GM10266 (cell line): ENCODE measurements around the gene FLYWCH1.
A peak's percentile ranks its signal among the peaks of the same experiment; 100 is the strongest.

Experiments
- DNase-seq: peaks from one replicate; pipeline ENCODE4 v3.0.0; 2012; ENCODE audit errors: extremely low spot score
- TF ChIP-seq, protein P1 (sequence below): IDR thresholded peaks from 2 replicates; pipeline ENCODE4 v1.5.1; 2012; ENCODE audit warnings: mild to moderate bottlenecking, low read depth; ENCODE audit not compliant: control insufficient read depth, insufficient read depth; ENCODE audit errors: missing control alignments

The FLYWCH1 gene

DNA sequence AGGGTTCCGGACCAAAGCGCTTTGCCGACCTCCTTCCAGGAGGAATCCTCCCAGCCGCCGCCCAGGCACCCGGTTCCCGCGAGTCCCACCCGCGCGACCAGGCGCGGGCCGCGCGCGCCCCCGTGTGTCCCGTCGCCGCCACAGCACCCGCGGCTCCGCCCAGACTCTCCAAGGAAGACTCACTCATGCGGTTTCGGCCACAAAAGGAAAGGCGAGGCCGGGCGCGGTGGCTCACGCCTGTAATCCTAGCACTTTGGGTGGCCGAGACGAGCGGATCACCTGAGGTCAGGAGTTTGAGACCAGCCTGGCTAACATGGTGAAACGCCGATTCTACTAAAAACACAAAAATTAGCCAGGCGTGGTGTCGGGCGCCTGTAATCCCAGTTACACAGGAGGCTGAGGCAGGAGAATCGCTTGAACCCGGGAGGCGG lies 72.0 kb downstream of the FLYWCH1 start:
- TF ChIP-seq, protein P1, sequence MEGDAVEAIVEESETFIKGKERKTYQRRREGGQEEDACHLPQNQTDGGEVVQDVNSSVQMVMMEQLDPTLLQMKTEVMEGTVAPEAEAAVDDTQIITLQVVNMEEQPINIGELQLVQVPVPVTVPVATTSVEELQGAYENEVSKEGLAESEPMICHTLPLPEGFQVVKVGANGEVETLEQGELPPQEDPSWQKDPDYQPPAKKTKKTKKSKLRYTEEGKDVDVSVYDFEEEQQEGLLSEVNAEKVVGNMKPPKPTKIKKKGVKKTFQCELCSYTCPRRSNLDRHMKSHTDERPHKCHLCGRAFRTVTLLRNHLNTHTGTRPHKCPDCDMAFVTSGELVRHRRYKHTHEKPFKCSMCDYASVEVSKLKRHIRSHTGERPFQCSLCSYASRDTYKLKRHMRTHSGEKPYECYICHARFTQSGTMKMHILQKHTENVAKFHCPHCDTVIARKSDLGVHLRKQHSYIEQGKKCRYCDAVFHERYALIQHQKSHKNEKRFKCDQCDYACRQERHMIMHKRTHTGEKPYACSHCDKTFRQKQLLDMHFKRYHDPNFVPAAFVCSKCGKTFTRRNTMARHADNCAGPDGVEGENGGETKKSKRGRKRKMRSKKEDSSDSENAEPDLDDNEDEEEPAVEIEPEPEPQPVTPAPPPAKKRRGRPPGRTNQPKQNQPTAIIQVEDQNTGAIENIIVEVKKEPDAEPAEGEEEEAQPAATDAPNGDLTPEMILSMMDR, result peak; percentile 98
- DNase-seq, result peak; percentile 89

DNA sequence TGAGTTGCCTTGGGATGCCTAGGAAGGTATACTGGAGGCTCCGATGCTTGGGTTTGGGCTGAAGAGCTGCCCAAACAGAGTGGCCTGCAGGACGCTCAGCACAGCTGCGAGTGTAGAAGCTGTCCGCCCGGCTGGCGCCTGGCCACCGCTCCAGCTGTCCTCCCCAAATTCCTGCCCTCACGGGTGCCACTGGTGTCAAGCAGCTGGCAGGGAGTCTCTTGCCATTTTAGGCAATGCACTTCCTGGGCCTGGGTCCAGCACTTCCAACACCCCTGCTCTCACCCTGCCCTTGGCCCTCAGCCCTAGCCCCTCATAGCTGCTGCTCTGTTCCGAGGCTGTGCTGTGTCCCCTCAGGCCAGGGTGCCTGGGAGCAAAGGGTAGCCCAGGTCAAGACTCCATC lies 73.7 kb downstream of the FLYWCH1 start:
- no peak for DNase-seq
- TF ChIP-seq, protein P1, result no peak

DNA sequence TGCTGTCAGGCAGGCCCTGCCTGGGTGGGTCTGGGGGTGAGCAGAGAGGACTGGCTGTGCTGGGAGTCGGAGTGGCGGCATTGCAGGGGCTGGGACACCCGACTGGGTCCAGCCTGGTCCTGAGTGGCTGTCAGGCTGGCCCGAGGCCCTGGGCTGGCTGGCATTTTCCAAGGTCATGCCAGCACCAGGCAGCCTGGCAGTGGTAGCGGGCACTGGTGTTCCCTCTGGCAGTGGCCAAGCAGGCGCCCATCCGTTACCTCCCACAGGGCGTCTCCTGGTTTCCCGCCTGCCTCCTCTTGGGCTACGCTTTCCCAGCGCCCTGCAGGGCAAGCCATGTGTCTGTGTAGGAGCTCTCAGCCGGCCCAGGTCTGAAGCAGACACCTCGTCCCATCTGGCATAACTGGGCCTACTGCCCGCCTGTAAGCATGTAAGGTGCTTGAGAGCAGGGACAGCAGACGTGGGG lies 74.2 kb downstream of the FLYWCH1 start:
- no peak for DNase-seq
- TF ChIP-seq, protein P1, result no peak

DNA sequence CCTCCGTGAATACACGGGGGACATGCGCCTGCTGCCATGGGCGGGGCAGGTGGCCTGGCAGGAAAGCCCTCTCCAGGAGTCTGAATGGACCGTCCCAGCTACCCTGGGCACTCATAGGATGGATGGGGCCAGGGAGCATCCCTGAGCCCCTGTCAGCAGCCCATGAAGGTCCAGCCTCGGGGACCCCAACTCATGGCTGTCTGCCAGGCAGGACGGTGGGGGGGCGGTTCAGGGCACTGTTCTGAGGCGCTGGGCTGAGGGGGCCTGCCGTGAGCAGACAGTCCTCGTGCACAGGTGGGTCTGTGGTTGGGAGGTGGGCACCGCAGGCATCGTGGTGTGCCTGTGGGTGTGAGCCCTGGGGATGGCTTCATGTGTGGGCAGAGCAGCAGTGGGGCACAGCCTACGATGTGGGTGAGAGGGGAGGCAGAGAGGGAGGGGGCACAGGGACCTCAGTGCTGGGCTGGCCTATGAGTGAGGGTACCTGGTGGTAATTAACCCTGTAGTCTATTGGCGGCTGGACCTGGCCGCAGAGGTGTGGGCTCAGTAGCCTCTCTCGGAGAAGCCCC lies 75.0 kb downstream of the FLYWCH1 start:
- TF ChIP-seq, protein P1, result no peak
- DNase-seq, result no peak

DNA sequence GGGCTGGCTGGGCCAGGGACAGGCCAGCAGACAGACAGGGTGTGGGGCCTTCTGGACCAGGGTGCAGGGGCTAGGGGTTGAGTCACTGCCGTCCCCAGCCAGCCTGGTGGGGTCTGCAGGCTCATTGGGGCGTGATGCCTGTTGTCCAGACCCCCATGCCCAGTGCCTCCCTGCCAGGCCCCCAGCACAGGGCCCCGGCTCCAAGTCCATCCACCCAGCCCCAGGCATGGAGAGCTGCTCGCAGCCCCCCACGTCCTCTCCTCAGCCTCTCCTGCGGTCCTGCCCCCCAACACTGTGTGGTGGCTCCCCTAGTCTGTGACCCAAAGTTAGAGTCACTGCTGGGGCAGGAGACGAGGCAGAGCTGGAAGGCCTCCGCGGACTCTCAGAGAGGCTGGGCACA lies 75.6 kb downstream of the FLYWCH1 start:
- no peak for DNase-seq
- TF ChIP-seq, protein P1, result no peak

DNA sequence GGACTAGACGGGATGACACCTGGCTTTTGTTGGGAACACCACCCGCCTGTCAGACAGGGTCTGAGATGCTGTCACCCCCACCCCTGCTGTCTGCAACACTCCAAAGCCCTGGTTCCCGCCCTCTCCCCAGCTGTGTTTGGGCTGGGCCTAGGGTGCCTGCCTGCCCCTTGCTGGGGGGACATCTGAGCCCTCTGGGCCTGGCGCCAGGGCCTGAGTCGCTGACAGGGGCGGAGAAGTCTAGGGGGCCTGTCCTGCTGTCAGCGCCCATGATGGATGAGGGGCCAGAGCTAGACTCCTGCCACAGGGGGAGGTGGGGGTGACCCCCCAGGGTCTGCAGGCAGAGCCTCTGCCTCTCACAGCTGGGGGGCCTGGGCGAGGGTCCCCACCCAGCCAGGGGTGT lies 76.1 kb downstream of the FLYWCH1 start:
- TF ChIP-seq, protein P1, result no peak
- DNase-seq, result no peak

DNA sequence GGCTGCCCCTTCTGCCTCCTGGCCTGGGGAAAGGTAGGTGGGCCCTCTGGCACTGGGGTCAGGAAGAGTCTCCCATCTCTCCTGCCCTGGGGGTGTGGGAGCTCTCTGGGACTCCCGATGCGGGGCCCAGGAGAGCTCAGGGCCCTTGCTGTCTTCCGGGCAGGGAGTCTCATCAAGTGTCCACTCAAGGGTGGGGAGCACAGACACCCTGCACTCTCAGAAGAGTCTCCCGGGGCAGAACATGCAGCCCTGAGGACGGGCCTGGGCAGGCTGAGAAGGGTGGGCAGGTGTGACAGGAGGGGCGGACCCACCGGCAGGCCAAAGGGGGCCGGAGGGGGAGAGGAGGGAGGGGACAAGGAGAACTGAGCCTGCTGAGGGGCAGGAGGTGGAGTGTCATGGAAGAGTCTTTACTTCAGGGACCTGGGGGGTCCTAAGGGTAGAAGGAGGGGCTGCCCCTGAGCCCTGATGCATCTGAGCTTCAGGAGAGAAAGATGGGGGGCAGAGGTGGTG lies 76.9 kb downstream of the FLYWCH1 start:
- DNase-seq, result no peak
- TF ChIP-seq, protein P1, result no peak
